Activated naive CD8-positive, alpha-beta T cell treated with anti-CD3 and anti-CD28 coated beads, Interleukin-2, amount 10 ng/mL, durations not matched to agents 7 days and 5 days (primary cell): ENCODE measurements around the gene SPRTN. TPM values are rescaled to one million over a fixed set of nuclear protein-coding genes. Genes with fewer than 3 reads are reported as not detected.

Experiments used
- ATAC-seq: fragments of 150-1000 bp; cut with Tn5 transposase; one replicate; pipeline ENCODE4 v1.10.0; 2021; ENCODE audit warnings: low read depth, moderate library complexity
- POLR2A ChIA-PET: fragments of 350-600 bp; sonication (Branson Sonifier 250); formaldehyde crosslinking; loops from one replicate; lab custom pipeline; 2021; ENCODE audit warnings: antibody characterized with exemption; lab: Charles Lee
- DNase-seq: peaks from one replicate; pipeline ENCODE4 v3.0.0; 2021
- H3K27ac Mint-ChIP-seq: one replicate; pipeline ENCODE4 v1.8.0; 2022; ENCODE audit warnings: mild to moderate bottlenecking, mixed read lengths
- H3K27me3 Mint-ChIP-seq: one replicate; pipeline ENCODE4 v1.8.0; 2022; ENCODE audit warnings: mild to moderate bottlenecking, moderate library complexity, mixed read lengths
- H3K36me3 Mint-ChIP-seq: one replicate; pipeline ENCODE4 v1.8.0; 2021; ENCODE audit warnings: mild to moderate bottlenecking, mixed read lengths
- H3K4me1 Mint-ChIP-seq: one replicate; pipeline ENCODE4 v1.8.0; 2021; ENCODE audit warnings: mixed read lengths
- H3K4me3 Mint-ChIP-seq: one replicate; pipeline ENCODE4 v1.8.0; 2022; ENCODE audit warnings: mild to moderate bottlenecking, moderate library complexity, mixed read lengths
- H3K9me3 Mint-ChIP-seq: one replicate; pipeline ENCODE4 v1.8.0; 2021; ENCODE audit warnings: mixed read lengths
- total RNA-seq, 2 experiments: library from RNA; stranded (reverse); gene quantifications; one replicate each; pipeline ENCODE4 v1.2.3, GENCODE V29; 2021

Gene SPRTN
- total RNA-seq, 2 experiments from 2014 or later = 14.7 to 19.0 TPM

GRCh38 chr1:231374394-231374793 is 36.3 kb downstream of the SPRTN start:
- no peaks in the 10 kb centered on the region for H3K27me3 Mint-ChIP-seq
- POLR2A ChIA-PET = no interaction called here
- no peak for ATAC-seq
- DNase-seq = no peak
- H3K4me1 Mint-ChIP-seq = peaks cover 24% of the 10 kb centered on the region
- H3K27ac Mint-ChIP-seq = no peak overlapping the region
- H3K36me3 Mint-ChIP-seq = peaks cover 4% of the 10 kb centered on the region
- H3K4me3 Mint-ChIP-seq = no peak overlapping the region
- H3K9me3 Mint-ChIP-seq = no peaks in the 10 kb centered on the region

- POLR2A ChIA-PET = no interaction called here
- no peaks in the 10 kb centered on the region for H3K27me3 Mint-ChIP-seq
- no peaks in the 10 kb centered on the region for H3K9me3 Mint-ChIP-seq
- peaks cover 24% of the 10 kb centered on the region for H3K4me1 Mint-ChIP-seq
- H3K4me3 Mint-ChIP-seq = no peak overlapping the region
- peaks cover 2% of the 10 kb centered on the region for H3K36me3 Mint-ChIP-seq
- ATAC-seq (no peak), DNase-seq (no peak)
- H3K27ac Mint-ChIP-seq = no peak overlapping the region
These were observed 38.0 kb downstream of the SPRTN start for GRCh38 chr1:231376101-231376500.

- Mint-ChIP-seq H3K9me3 (no peaks in the 10 kb centered on the region), H3K4me1 (peaks cover 27% of the 10 kb centered on the region), H3K27me3 (no peaks in the 10 kb centered on the region), H3K36me3 (peaks cover 4% of the 10 kb centered on the region), H3K27ac (peak overlapping the region; percentile 80), H3K4me3 (peak overlapping the region; percentile 50)
- POLR2A ChIA-PET = no interaction called here
- DNase-seq (no peak), ATAC-seq (peak; percentile 88)
These were observed 38.9 kb downstream of the SPRTN start for GRCh38 chr1:231376875-231377549.

GRCh38 chr1:231381729-231382128 is 43.6 kb downstream of the SPRTN start:
- Mint-ChIP-seq H3K27me3 (no peaks in the 10 kb centered on the region), H3K4me1 (peaks cover 23% of the 10 kb centered on the region), H3K9me3 (no peaks in the 10 kb centered on the region), H3K4me3 (no peak overlapping the region), H3K27ac (no peak overlapping the region), H3K36me3 (peaks cover 2% of the 10 kb centered on the region)
- DNase-seq (no peak), ATAC-seq (no peak)
- POLR2A ChIA-PET = no interaction called here

- POLR2A ChIA-PET = no interaction called here
- Mint-ChIP-seq H3K27ac (no peak overlapping the region), H3K9me3 (no peaks in the 10 kb centered on the region), H3K4me1 (peaks cover 16% of the 10 kb centered on the region), H3K36me3 (peaks cover 3% of the 10 kb centered on the region), H3K27me3 (no peaks in the 10 kb centered on the region), H3K4me3 (no peak overlapping the region)
- ATAC-seq = no peak
- no peak for DNase-seq
These were observed 44.3 kb downstream of the SPRTN start for GRCh38 chr1:231382426-231382825.

GRCh38 chr1:231383159-231383860 is 45.2 kb downstream of the SPRTN start:
- Mint-ChIP-seq H3K27me3 (no peaks in the 10 kb centered on the region), H3K36me3 (peaks cover 9% of the 10 kb centered on the region), H3K27ac (no peak overlapping the region), H3K4me1 (peaks cover 15% of the 10 kb centered on the region), H3K4me3 (no peak overlapping the region), H3K9me3 (no peaks in the 10 kb centered on the region)
- ATAC-seq = no peak
- POLR2A ChIA-PET = no interaction called here
- DNase-seq = no peak

GRCh38 chr1:231384696-231385415 is 46.8 kb downstream of the SPRTN start:
- Mint-ChIP-seq H3K27ac (no peak overlapping the region), H3K9me3 (no peaks in the 10 kb centered on the region), H3K36me3 (peaks cover 15% of the 10 kb centered on the region), H3K4me3 (no peak overlapping the region), H3K27me3 (no peaks in the 10 kb centered on the region), H3K4me1 (peaks cover 14% of the 10 kb centered on the region)
- no peak for ATAC-seq
- POLR2A ChIA-PET = no interaction called here
- no peak for DNase-seq

- ATAC-seq = no peak
- POLR2A ChIA-PET = no interaction called here
- Mint-ChIP-seq H3K27ac (no peak overlapping the region), H3K9me3 (no peaks in the 10 kb centered on the region), H3K4me3 (no peak overlapping the region), H3K36me3 (peaks cover 19% of the 10 kb centered on the region), H3K27me3 (no peaks in the 10 kb centered on the region), H3K4me1 (peaks cover 19% of the 10 kb centered on the region)
- no peak for DNase-seq
These were observed 47.3 kb downstream of the SPRTN start for GRCh38 chr1:231385416-231385748.

GRCh38 chr1:231386466-231386865 is 48.4 kb downstream of the SPRTN start:
- no peak overlapping the region for H3K4me3 Mint-ChIP-seq
- DNase-seq (no peak), ATAC-seq (no peak)
- peaks cover 24% of the 10 kb centered on the region for H3K4me1 Mint-ChIP-seq
- H3K27me3 Mint-ChIP-seq = no peaks in the 10 kb centered on the region
- POLR2A ChIA-PET = no interaction called here
- H3K36me3 Mint-ChIP-seq = peaks cover 24% of the 10 kb centered on the region
- no peak overlapping the region for H3K27ac Mint-ChIP-seq
- no peaks in the 10 kb centered on the region for H3K9me3 Mint-ChIP-seq

- Mint-ChIP-seq H3K4me1 (peaks cover 22% of the 10 kb centered on the region), H3K27ac (no peak overlapping the region), H3K27me3 (no peaks in the 10 kb centered on the region), H3K4me3 (no peak overlapping the region), H3K36me3 (peaks cover 26% of the 10 kb centered on the region), H3K9me3 (no peaks in the 10 kb centered on the region)
- POLR2A ChIA-PET = no interaction called here
- ATAC-seq (no peak), DNase-seq (no peak)
These were observed 49.9 kb downstream of the SPRTN start for GRCh38 chr1:231387770-231388669.

- Mint-ChIP-seq H3K9me3 (no peaks in the 10 kb centered on the region), H3K27me3 (no peaks in the 10 kb centered on the region), H3K4me1 (peaks cover 24% of the 10 kb centered on the region), H3K36me3 (peaks cover 26% of the 10 kb centered on the region), H3K4me3 (no peak overlapping the region), H3K27ac (no peak overlapping the region)
- ATAC-seq (no peak), DNase-seq (no peak)
- POLR2A ChIA-PET = no interaction called here
These were observed 52.0 kb downstream of the SPRTN start for GRCh38 chr1:231390071-231390470.

GRCh38 chr1:231392389-231393131 is 54.5 kb downstream of the SPRTN start:
- no peak overlapping the region for H3K27ac Mint-ChIP-seq
- no peak for ATAC-seq

More at GRCh38 chr1:231392389-231393131, 54.5 kb downstream of the SPRTN start:
- H3K27me3 Mint-ChIP-seq = no peaks in the 10 kb centered on the region
- peaks cover 30% of the 10 kb centered on the region for H3K4me1 Mint-ChIP-seq
- DNase-seq = no peak
- H3K4me3 Mint-ChIP-seq = no peak overlapping the region
- H3K36me3 Mint-ChIP-seq = peaks cover 33% of the 10 kb centered on the region
- no peaks in the 10 kb centered on the region for H3K9me3 Mint-ChIP-seq
- POLR2A ChIA-PET = no interaction called here
